BJ (cell line): ENCODE results near the gene HYAL2. TPM values are rescaled to one million over a fixed set of nuclear protein-coding genes. Genes with fewer than 3 reads are reported as not detected.
A peak's percentile ranks its signal among the peaks of the same experiment; 100 is the strongest.

Experiments
- CTCF ChIA-PET: fragments of 350-600 bp; formaldehyde crosslinking; extraction: SDS; loops from one replicate; lab custom pipeline; 2021; ENCODE audit warnings: antibody characterized with exemption, inconsistent platforms; lab: Yijun Ruan, JAX
- POLR2A ChIA-PET: fragments of 300-600 bp; sonication (Branson Sonifier 250); formaldehyde crosslinking; extraction: SDS; loops from one replicate; lab custom pipeline; 2021; ENCODE audit warnings: antibody characterized with exemption; lab: Charles Lee
- DNase-seq: peaks from one replicate; pipeline ENCODE4 v3.0.0-alpha.2; 2011; ENCODE audit warnings: low read depth
- H3K27me3 ChIP-seq: 2 replicates; pipeline ENCODE4 v1.6.0; 2011; ENCODE audit warnings: low read length; ENCODE audit not compliant: control insufficient read depth, insufficient read depth
- H3K36me3 ChIP-seq: 2 replicates; pipeline ENCODE4 v1.5.1; 2011; ENCODE audit warnings: low read length; ENCODE audit not compliant: control insufficient read depth, insufficient read depth
- H3K4me3 ChIP-seq: 2 replicates; pipeline ENCODE4 v1.5.1; 2011; ENCODE audit warnings: low read depth, mild to moderate bottlenecking, control low read depth, low read length
- CTCF ChIP-seq: IDR thresholded peaks from 2 replicates; pipeline ENCODE4 v1.5.1; 2011; ENCODE audit warnings: low read depth, mild to moderate bottlenecking, control low read depth, inconsistent platforms, low read length, moderate library complexity; ENCODE audit not compliant: insufficient read depth
- polyA plus RNA-seq: library from polyadenylated mRNA; depleted of rRNA; stranded (reverse); fragments of >200 nt; gene quantifications from 2 replicates; pipeline ENCODE4 v1.2.3, GENCODE V29; 2011

Gene HYAL2
- polyA plus RNA-seq, 1 experiment = 63.2 TPM

GRCh38 chr3:50276762-50277101, 45.8 kb downstream of the HYAL2 start:
- no peak for TF ChIP-seq CTCF
- ChIA-PET CTCF (interaction anchor here (0.9 to 5.6 kb wide), 4 partner anchors 17 to 82 kb away, joined by 4 to 23 read pairs (median 17); no protein-coding TSS in a partner anchor), POLR2A (no interaction called here)
- no peaks in the 10 kb centered on the region for H3K27me3 ChIP-seq
- no peak for DNase-seq
- no peak overlapping the region for H3K4me3 ChIP-seq
- peaks cover 30% of the 10 kb centered on the region for H3K36me3 ChIP-seq

DNA sequence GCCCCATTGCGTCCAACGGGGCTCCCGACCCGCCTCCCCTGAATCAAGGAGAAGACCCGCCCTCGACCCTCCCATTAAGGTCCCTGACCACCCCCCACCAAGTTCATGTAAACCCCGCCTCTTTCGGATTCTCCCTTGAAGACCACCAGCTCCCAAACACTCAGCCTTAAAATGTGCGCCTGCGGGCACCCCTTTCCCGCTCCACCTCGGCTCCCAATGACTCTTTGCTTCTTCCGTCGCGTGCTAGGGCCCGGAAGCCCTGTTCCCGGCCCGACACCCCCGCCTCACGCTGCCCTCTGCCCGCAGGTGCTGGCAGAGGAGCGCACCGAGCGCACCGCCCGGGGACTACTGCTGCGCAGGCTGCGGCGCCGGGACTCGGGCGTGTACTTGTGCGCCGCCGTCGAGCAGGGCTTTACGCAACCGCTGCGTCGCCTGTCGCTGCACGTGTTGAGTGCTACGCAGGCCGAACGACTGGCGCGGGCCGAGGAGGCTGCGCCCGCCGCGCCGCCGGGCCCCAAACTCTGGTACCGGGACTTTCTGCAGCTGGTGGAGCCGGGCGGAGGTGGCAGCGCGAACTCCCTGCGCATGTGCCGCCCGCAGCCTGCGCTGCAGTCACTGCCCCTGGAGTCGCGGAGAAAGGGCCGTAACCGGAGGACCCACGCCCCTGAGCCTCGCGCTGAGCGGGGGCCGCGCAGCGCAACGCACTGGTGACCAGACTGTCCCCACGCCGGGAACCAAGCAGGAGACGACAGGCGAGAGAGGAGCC, 46.4 kb downstream of the HYAL2 start:
- Histone ChIP-seq H3K27me3 (no peaks in the 10 kb centered on the region), H3K4me3 (no peak overlapping the region), H3K36me3 (peaks cover 30% of the 10 kb centered on the region)
- DNase-seq = no peak
- ChIA-PET POLR2A (no interaction called here), CTCF (interaction anchor here (0.9 to 6.0 kb wide), 6 partner anchors 16 to 83 kb away, joined by 4 to 55 read pairs (median 17); partner anchors contain the start of gene GNAT1)
- TF ChIP-seq CTCF = no peak

DNA sequence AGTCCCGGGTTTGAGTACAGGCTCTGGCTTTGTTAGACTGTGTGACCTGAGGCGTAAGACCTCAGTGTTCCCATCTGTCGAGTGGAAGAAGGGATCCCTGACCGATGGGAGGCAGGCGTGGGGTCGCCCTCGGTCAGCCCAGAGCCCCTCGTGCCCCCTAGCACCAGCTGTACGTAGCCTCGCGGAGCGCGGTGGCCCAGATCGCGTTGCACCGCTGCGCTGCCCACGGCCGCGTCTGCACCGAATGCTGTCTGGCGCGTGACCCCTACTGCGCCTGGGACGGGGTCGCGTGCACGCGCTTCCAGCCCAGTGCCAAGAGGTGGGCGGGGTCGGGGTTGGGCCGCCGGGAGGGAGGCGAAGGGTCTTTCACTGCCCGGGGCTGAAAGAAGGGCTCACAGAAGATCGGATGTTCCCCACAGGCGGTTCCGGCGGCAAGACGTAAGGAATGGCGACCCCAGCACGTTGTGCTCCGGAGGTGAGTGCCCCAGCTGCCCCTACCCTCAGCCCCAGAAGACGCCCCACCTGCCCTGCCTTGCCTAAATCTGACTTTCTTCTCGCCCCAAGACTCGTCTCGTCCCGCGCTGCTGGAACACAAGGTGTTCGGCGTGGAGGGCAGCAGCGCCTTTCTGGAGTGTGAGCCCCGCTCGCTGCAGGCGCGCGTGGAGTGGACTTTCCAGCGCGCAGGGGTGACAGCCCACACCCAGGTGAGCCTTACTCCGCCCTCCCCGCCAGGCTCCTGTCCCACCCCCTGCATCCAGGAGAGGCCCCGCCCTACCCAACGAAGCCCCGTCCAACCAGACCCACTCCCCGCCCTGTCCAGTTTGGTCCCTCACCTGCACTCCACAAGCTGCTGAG, 47.2 kb downstream of the HYAL2 start:
- ChIA-PET POLR2A (no interaction called here), CTCF (interaction anchor here (1.0 to 6.0 kb wide), 11 partner anchors 8 to 82 kb away, joined by 3 to 55 read pairs (median 4); partner anchors contain the start of gene GNAT1)
- no peak for DNase-seq
- Histone ChIP-seq H3K4me3 (no peak overlapping the region), H3K36me3 (peaks cover 30% of the 10 kb centered on the region), H3K27me3 (no peaks in the 10 kb centered on the region)
- no peak for TF ChIP-seq CTCF

DNA sequence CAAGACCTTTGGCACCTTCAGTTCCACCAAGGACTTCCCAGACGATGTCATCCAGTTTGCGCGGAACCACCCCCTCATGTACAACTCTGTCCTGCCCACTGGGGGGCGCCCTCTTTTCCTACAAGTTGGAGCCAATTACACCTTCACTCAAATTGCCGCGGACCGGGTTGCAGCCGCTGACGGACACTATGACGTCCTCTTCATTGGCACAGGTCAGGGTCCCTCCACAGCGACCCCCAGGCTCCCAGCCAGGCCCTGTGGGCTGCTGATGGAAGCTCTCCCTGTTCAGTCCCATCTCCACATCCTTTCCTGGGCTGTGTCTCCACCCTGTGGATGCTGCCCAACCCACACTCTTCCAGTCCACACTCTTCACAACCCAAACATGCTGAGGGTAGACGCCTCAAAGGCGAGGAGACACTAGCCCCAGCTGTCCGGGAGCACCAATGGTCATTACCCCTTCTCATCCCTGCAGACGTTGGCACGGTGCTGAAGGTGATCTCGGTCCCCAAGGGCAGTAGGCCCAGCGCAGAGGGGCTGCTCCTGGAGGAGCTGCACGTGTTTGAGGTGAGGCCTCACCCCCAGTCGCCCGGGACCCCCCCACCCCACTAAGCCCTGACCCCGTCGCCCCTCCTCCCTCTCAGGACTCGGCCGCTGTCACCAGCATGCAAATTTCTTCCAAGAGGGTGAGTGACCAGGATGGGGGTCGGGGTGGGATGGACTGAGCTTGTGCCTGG, 48.0 kb downstream of the HYAL2 start:
- Histone ChIP-seq H3K4me3 (no peak overlapping the region), H3K36me3 (peaks cover 30% of the 10 kb centered on the region), H3K27me3 (no peaks in the 10 kb centered on the region)
- no peak for DNase-seq
- POLR2A ChIA-PET = no interaction called here
- CTCF ChIA-PET = interaction anchor here (0.6 to 6.0 kb wide), 12 partner anchors 8 to 473 kb away, joined by 3 to 55 read pairs (median 4); partner anchors contain the start of gene GNAT1
- TF ChIP-seq CTCF = peak; percentile 62
